HG02981 (cell line): ENCODE measurements around the gene TMEM91.
"Not testable (repeated sequence)": the region's sequence is repeated elsewhere in the genome, so short reads cannot be mapped to it uniquely, and the experiment has no call there.

ENCODE experiments used
- ATAC-seq: cut with Tn5 transposase; IDR thresholded peaks from one replicate; pipeline ENCODE4 v1.9.1; 2021; ENCODE audit warnings: mild to moderate bottlenecking, moderate library complexity; ENCODE audit not compliant: unreplicated experiment

The TMEM91 gene

GRCh38 chr19:41376241-41376997 lies at the start of gene TMEM91:
Gene TMEM91 (plus strand): TSS chr19:41376533. CDS start chr19:41378310, 1,777 bp downstream.
- no peak for ATAC-seq

DNA sequence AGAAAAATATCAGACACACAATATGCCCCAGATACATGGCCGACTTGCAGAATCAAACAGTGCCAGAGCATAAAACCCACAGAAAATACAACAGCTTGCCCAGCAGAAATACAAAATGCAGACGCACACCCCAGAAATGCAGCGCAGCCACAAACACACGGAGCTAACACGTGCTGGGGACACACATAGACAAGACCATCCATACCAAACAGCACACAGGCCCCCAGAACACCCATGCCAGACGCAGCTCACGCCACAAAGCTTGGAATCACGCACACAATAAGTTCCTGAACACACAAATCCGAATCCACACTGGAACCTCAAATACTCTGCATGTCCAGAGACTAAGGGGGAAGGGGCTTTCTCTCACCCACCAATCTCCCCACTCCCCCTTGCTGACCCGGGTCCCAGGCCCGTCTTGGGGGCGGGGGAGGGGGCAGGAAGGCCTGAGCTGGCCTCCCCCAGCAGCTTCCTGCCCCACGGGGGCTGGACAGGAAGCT lies 49.2 kb upstream of the TMEM91 start:
- ATAC-seq = no peak

GRCh38 chr19:41327576-41328156 lies 48.7 kb upstream of the TMEM91 start:
- peak; percentile 56 for ATAC-seq

GRCh38 chr19:41328157-41328841 lies 48.0 kb upstream of the TMEM91 start:
- peak; percentile 5 for ATAC-seq

GRCh38 chr19:41328842-41329225 lies 47.5 kb upstream of the TMEM91 start:
- no peak for ATAC-seq

DNA sequence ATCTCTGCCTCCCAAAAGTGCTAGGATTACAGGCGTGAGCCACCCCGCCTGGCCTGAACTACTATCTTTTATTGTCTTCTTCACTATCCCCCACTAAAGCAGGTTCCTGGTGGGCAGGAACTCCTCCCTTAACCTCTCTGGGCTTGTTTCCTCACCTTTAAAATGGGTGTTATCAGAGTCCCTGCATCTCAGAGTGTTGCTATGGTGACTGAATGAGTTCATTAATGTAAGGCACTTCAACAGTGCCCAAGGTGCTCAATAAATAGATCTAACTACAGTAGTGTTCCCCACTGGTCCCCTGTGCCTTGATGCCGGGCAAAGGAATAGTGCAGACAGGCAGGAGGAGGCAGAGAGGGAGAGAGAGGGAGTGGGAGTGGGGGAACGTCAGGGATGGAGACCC lies 45.9 kb upstream of the TMEM91 start:
- ATAC-seq = no peak

GRCh38 chr19:41330946-41331678 lies 45.2 kb upstream of the TMEM91 start:
- ATAC-seq = no peak

DNA sequence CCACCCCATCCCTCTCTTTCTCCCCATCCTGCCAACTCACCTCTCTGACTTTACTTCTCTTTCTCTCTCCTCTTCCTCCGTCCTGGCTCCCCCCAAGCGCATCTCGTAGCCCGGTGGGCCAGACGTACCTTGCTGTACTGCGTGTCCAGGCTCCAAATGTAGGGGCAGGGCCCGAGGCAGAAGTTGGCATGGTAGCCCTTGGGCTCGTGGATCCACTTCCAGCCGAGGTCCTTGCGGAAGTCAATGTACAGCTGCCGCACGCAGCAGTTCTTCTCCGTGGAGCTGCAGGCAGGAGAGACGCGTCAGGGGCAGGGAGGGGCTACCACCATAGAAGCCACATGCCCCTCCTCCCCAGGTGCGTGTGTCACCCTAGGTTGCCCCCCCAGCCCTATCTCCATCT lies 44.3 kb upstream of the TMEM91 start:
- ATAC-seq = no peak

GRCh38 chr19:41332468-41332867 lies 43.9 kb upstream of the TMEM91 start:
- ATAC-seq = no peak

- ATAC-seq = no peak
Measured at GRCh38 chr19:41334793-41335192, 41.5 kb upstream of the TMEM91 start.

GRCh38 chr19:41335467-41335866 lies 40.9 kb upstream of the TMEM91 start:
- ATAC-seq = no peak

DNA sequence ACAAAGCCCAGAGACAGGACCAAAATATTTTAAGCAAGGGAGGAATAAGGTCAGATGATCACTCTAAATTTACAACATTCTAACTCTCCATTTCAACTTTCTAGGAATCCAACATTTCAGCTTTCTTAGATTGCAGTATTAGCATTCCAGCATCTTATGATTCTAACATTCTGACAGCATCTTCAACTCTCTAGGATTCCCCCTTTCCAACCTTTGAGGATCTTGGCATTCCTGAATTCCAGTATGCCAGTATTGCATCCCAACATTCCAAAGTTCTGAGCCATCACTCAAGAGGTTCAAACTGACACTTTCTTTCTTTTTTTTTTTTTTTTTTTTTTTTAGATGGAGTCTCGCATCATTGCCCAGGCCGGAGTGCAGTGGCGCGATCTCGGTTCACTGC lies 36.4 kb upstream of the TMEM91 start:
- no peak for ATAC-seq

- no peak for ATAC-seq
Measured at GRCh38 chr19:41341669-41342490, 34.5 kb upstream of the TMEM91 start.

DNA sequence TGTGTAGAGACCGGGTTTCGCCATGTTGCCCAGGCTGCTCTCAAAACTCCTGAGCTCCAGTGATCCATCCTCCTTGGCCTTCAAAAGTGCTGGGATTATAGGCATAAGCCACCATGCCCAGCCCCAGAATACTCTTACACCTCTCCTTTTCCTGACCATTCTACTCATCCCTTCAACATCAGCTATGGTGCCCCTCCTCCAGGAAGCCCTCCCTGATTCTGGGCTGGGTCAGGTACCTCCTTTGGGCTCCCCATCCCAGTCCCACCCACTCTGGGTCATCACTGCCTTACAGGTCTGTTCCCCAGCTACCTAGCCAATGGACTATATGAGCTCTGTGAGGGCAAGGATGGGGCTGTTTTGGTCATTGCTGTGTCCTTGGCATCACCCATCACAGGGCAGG lies 32.2 kb upstream of the TMEM91 start:
- no peak for ATAC-seq

DNA sequence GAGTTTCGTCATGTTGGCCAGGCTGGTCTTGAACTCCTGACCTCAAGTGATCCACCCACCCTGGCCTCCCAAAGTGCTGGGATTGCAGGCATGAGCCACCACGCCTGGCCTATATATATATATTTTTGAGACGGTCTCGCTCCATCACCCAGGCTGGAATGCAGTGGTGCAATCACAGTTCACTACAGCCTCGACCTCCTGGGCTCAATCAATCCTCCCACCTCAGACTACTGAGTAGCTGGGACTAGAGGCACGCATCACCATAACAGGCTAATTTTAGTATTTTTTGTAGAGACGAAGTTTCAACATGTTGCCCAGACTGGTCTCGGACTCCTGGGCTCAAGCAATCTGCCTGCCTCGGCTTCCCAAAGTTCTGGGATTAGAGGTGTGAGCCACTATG lies 29.4 kb upstream of the TMEM91 start:
- not testable (repeated sequence) for ATAC-seq

GRCh38 chr19:41350735-41351338 lies 25.5 kb upstream of the TMEM91 start:
- no peak for ATAC-seq

- ATAC-seq = peak; percentile 34
Measured at GRCh38 chr19:41351339-41352245, 24.7 kb upstream of the TMEM91 start.

GRCh38 chr19:41352279-41352608 lies 24.1 kb upstream of the TMEM91 start:
- ATAC-seq = no peak
